ENCODE results near the gene ST7L. TPM values are rescaled to one million over a fixed set of nuclear protein-coding genes. Genes with fewer than 3 reads are reported as not detected.

The ST7L gene
- total and polyA plus RNA-seq, 9 of the 15 experiments (the other 6 are each of a cell fraction or from before 2014, with no cell fraction given) = 9.0 to 32.5 (median 26.6) TPM

- TF ChIP-seq CCAR2 (IDR thresholded peaks at IDR 0.05; ENCODE audit: low read depth, low read length) = no peak
- no peak for TF ChIP-seq ZNF785 (CRISPR knock-in tag; IDR thresholded peaks at IDR 0.05)
- no peak for TF ChIP-seq MCM3 (IDR thresholded peaks at IDR 0.05)
- TF ChIP-seq HMG20B (CRISPR knock-in tag; IDR thresholded peaks at IDR 0.05) = no peak
- no peak for TF ChIP-seq GTF3C2 (IDR thresholded peaks at IDR 0.05; ENCODE audit: borderline replicate concordance, extremely low read depth, insufficient read length)
- TF ChIP-seq, protein P1, sequence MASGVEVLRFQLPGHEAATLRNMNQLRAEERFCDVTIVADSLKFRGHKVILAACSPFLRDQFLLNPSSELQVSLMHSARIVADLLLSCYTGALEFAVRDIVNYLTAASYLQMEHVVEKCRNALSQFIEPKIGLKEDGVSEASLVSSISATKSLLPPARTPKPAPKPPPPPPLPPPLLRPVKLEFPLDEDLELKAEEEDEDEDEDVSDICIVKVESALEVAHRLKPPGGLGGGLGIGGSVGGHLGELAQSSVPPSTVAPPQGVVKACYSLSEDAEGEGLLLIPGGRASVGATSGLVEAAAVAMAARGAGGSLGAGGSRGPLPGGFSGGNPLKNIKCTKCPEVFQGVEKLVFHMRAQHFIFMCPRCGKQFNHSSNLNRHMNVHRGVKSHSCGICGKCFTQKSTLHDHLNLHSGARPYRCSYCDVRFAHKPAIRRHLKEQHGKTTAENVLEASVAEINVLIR (CRISPR knock-in tag; IDR thresholded peaks at IDR 0.05) = no peak
- TF ChIP-seq NFIC (IDR thresholded peaks at IDR 0.05) = no peak
- no peak for TF ChIP-seq NFATC3 (IDR thresholded peaks at IDR 0.05)
- no peak for TF ChIP-seq NR4A1 (CRISPR knock-in tag; IDR thresholded peaks at IDR 0.05)
- TF ChIP-seq NR4A1 (tag; IDR thresholded peaks at IDR 0.05) = no peak
- TF ChIP-seq, protein P2, sequence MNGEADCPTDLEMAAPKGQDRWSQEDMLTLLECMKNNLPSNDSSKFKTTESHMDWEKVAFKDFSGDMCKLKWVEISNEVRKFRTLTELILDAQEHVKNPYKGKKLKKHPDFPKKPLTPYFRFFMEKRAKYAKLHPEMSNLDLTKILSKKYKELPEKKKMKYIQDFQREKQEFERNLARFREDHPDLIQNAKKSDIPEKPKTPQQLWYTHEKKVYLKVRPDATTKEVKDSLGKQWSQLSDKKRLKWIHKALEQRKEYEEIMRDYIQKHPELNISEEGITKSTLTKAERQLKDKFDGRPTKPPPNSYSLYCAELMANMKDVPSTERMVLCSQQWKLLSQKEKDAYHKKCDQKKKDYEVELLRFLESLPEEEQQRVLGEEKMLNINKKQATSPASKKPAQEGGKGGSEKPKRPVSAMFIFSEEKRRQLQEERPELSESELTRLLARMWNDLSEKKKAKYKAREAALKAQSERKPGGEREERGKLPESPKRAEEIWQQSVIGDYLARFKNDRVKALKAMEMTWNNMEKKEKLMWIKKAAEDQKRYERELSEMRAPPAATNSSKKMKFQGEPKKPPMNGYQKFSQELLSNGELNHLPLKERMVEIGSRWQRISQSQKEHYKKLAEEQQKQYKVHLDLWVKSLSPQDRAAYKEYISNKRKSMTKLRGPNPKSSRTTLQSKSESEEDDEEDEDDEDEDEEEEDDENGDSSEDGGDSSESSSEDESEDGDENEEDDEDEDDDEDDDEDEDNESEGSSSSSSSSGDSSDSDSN (IDR thresholded peaks at IDR 0.05; ENCODE audit: borderline replicate concordance in 1 of 2, low read depth in 2 of 2, low read length in 2 of 2) = no peak
- no peak for TF ChIP-seq ZNF589 (CRISPR knock-in tag; IDR thresholded peaks at IDR 0.05; ENCODE audit: low read depth)
- TF ChIP-seq ZNF592 (IDR thresholded peaks at IDR 0.05) = peak; percentile 53; the same call in 1 of the 2 replicates
- TF ChIP-seq ZNF436 (CRISPR knock-in tag; IDR thresholded peaks at IDR 0.05) = no peak
- TF ChIP-seq HSF4 (CRISPR knock-in tag; IDR thresholded peaks at IDR 0.05; ENCODE audit: borderline replicate concordance) = no peak
- TF ChIP-seq, protein P3, sequence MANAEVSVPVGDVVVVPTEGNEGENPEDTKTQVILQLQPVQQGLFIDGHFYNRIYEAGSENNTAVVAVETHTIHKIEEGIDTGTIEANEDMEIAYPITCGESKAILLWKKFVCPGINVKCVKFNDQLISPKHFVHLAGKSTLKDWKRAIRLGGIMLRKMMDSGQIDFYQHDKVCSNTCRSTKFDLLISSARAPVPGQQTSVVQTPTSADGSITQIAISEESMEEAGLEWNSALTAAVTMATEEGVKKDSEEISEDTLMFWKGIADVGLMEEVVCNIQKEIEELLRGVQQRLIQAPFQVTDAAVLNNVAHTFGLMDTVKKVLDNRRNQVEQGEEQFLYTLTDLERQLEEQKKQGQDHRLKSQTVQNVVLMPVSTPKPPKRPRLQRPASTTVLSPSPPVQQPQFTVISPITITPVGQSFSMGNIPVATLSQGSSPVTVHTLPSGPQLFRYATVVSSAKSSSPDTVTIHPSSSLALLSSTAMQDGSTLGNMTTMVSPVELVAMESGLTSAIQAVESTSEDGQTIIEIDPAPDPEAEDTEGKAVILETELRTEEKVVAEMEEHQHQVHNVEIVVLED (CRISPR knock-in tag; IDR thresholded peaks at IDR 0.05) = no peak
These were observed 43.7 kb downstream of the ST7L start (continued) for GRCh38 chr1:112575154-112575804.

Data from K562 (cell line).